NCI-H82 (cell line): Measurements from ENCODE around the gene PSG1.
"Not testable (repeated sequence)": the region's sequence is repeated elsewhere in the genome, so short reads cannot be mapped to it uniquely, and the experiment has no call there.

Experiments used
- DNase-seq: peaks from one replicate; lab custom pipeline; 2025; lab: John Stamatoyannopoulos, UW

The PSG1 gene

GRCh38 chr19:42881279-42881678 is 1.8 kb upstream of the PSG1 start:
- DNase-seq = peak; percentile 9

GRCh38 chr19:42880621-42881020 is 1.1 kb upstream of the PSG1 start:
- not testable (repeated sequence) for DNase-seq

GRCh38 chr19:42876596-42876995 is 2.9 kb downstream of the PSG1 start:
- DNase-seq = not testable (repeated sequence)

- not testable (repeated sequence) for DNase-seq
Measured at GRCh38 chr19:42875881-42876280, 3.6 kb downstream of the PSG1 start.

GRCh38 chr19:42874901-42875813 is 4.4 kb downstream of the PSG1 start:
- DNase-seq = not testable (repeated sequence)

GRCh38 chr19:42874136-42874535 is 5.4 kb downstream of the PSG1 start:
- not testable (repeated sequence) for DNase-seq

GRCh38 chr19:42872608-42873007 is 6.9 kb downstream of the PSG1 start:
- no peak for DNase-seq

GRCh38 chr19:42857544-42857867 is 22.0 kb downstream of the PSG1 start:
- no peak for DNase-seq

GRCh38 chr19:42856866-42857543 is 22.5 kb downstream of the PSG1 start:
- DNase-seq = peak; percentile 3

- DNase-seq = not testable (repeated sequence)
Measured at GRCh38 chr19:42854745-42855144, 24.8 kb downstream of the PSG1 start.

- not testable (repeated sequence) for DNase-seq
Measured at GRCh38 chr19:42853231-42853630, 26.3 kb downstream of the PSG1 start.

- DNase-seq = not testable (repeated sequence)
Measured at GRCh38 chr19:42852821-42853220, 26.7 kb downstream of the PSG1 start.

- DNase-seq = not testable (repeated sequence)
Measured at GRCh38 chr19:42851718-42852280, 27.7 kb downstream of the PSG1 start.

GRCh38 chr19:42850981-42851717 is 28.4 kb downstream of the PSG1 start:
- no peak for DNase-seq

GRCh38 chr19:42846597-42846996 is 32.9 kb downstream of the PSG1 start:
- no peak for DNase-seq

- not testable (repeated sequence) for DNase-seq
Measured at GRCh38 chr19:42843631-42844030, 35.9 kb downstream of the PSG1 start.

- not testable (repeated sequence) for DNase-seq
Measured at GRCh38 chr19:42832746-42833442, 46.6 kb downstream of the PSG1 start.

- DNase-seq = not testable (repeated sequence)
Measured at GRCh38 chr19:42832023-42832680, 47.4 kb downstream of the PSG1 start.

- DNase-seq = no peak
Measured at GRCh38 chr19:42831221-42832019, 48.1 kb downstream of the PSG1 start.
